SK-N-MC (cell line): ENCODE measurements around the gene PDE4D.

Experiments used
- EZH2 ChIP-seq: fragments of 200-600 bp; sonication (generic); IDR thresholded peaks from one replicate; pipeline ENCODE4 v1.6.1; 2017; ENCODE audit warnings: antibody characterized with exemption
- POLR2AphosphoS5 ChIP-seq: IDR thresholded peaks from 2 replicates; pipeline ENCODE4 v1.6.1; 2012; ENCODE audit warnings: mild to moderate bottlenecking, low read depth, low read length, borderline replicate concordance

- TF ChIP-seq POLR2AphosphoS5 (no peak), EZH2 (no peak)
Measured at GRCh38 chr5:59795141-59795540, 98.4 kb downstream of the PDE4D start.
